ENCODE data around the gene ZCCHC10.

The ZCCHC10 gene

DNA sequence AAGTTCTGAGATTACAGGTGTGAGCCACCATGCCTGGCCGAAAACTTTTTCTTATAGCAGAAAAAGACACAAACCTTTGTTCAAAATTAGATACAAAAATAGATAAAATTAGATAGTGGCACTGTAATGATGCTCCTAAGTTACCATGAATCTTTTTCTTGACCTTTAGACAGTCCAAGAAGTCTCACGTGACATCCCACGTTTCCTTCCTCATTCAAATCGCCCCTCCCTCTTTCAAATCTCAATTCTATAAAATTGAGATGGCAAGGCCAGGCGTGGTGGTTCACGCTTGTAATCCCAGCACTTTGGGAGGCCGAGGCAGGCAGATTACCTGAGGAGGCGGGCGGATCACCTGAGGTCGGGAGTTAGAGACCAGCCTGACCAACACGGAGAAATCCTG lies 7.7 kb upstream of the ZCCHC10 start:
- no peak overlapping the region for H3K4me3 ChIP-seq (ENCODE audit: low read depth, low read length, poor library complexity, severe bottlenecking)
- no peak overlapping the region for H3K4me2 ChIP-seq (ENCODE audit: low read length)
- H3K27me3 ChIP-seq (ENCODE audit: insufficient read depth, low read length) = no peaks in the 10 kb centered on the region
- no peaks in the 10 kb centered on the region for H3K36me3 ChIP-seq (ENCODE audit: insufficient read depth, low read length)
- peak overlapping the region; percentile 92 for H3K27ac ChIP-seq (ENCODE audit: low read depth, low read length, poor library complexity, severe bottlenecking)
- no peaks in the 10 kb centered on the region for H3K9me3 ChIP-seq (ENCODE audit: low read length)
- TF ChIP-seq EZH2 (IDR thresholded peaks at IDR 0.05; ENCODE audit: borderline replicate concordance, low read length) = no peak
- H2AFZ ChIP-seq (ENCODE audit: low read length) = no peak overlapping the region
- no peaks in the 10 kb centered on the region for H3F3A ChIP-seq (ENCODE audit: insufficient read depth, low read length)
- no peaks in the 10 kb centered on the region for H3K79me2 ChIP-seq (ENCODE audit: insufficient read depth, low read length)
- no peaks in the 10 kb centered on the region for H3K9me2 ChIP-seq (ENCODE audit: low read depth, low read length)
- peaks cover 50% of the 10 kb centered on the region for H3K4me1 ChIP-seq (ENCODE audit: insufficient read depth, low read length, severe bottlenecking)
- H4K20me1 ChIP-seq (ENCODE audit: insufficient read depth, low read length) = no peaks in the 10 kb centered on the region
- no peak overlapping the region; the same call in 1 of the 2 replicates for H3K9ac ChIP-seq (ENCODE audit: low read length)

DNA sequence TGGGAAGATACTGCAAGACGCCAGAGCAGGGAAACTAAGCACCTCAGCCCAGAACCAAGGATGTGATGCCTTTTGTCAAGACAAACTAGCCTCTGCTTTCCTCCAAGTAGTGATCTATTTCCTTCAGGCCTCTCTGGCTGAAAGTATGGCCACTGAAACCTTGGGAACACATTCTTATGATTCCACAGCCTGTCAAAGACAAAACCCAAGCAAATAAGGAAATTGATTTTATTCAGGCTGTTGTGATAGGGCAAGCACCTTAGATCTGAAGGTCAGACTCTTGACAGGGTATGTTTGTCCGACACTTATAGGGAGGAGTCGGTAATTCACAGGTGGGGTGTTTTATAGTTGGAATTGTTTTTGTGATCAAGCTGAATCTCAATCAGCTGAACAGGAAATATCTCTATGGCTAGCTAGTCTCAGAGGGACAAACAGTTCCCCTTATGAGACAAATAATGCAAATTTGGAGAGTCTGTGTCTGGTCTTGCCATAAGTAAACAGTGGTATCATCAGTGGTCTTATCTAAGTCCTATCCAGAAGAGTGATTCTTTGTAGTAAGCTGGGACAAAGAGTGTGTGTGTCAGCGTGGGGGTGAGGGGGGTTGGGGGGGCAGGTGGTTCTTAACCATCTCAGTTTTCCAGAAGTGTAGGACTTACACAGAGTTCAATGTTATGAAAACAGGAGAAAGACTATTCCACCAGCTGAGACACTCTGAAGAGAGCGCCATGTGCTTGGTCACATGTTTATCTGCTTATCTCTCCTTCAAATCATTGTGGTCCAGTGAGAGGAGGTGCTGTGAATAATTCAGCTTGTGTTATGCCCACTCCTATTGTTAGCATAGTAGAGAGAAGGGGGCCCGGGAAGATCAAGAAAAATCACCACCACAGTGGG lies 6.7 kb upstream of the ZCCHC10 start:
- H3K36me3 ChIP-seq (ENCODE audit: insufficient read depth, low read length) = no peaks in the 10 kb centered on the region
- peak overlapping the region; percentile 43 for H2AFZ ChIP-seq (ENCODE audit: low read length)
- no peaks in the 10 kb centered on the region for H4K20me1 ChIP-seq (ENCODE audit: insufficient read depth, low read length)
- H3K4me3 ChIP-seq (ENCODE audit: low read depth, low read length, poor library complexity, severe bottlenecking) = no peak overlapping the region
- H3K9ac ChIP-seq (ENCODE audit: low read length) = peak overlapping the region; percentile 25; the same call in 1 of the 2 replicates
- H3K27ac ChIP-seq (ENCODE audit: low read depth, low read length, poor library complexity, severe bottlenecking) = peak overlapping the region; percentile 92
- H3K9me3 ChIP-seq (ENCODE audit: low read length) = no peaks in the 10 kb centered on the region
- no peaks in the 10 kb centered on the region for H3K9me2 ChIP-seq (ENCODE audit: low read depth, low read length)
- H3K27me3 ChIP-seq (ENCODE audit: insufficient read depth, low read length) = no peaks in the 10 kb centered on the region
- H3K4me1 ChIP-seq (ENCODE audit: insufficient read depth, low read length, severe bottlenecking) = peaks cover 50% of the 10 kb centered on the region
- H3F3A ChIP-seq (ENCODE audit: insufficient read depth, low read length) = no peaks in the 10 kb centered on the region
- peak overlapping the region; percentile 47; the same call in 1 of the 2 replicates for H3K4me2 ChIP-seq (ENCODE audit: low read length)
- H3K79me2 ChIP-seq (ENCODE audit: insufficient read depth, low read length) = no peaks in the 10 kb centered on the region
- no peak for TF ChIP-seq EZH2 (IDR thresholded peaks at IDR 0.05; ENCODE audit: borderline replicate concordance, low read length)
- TF ChIP-seq, protein P1, sequence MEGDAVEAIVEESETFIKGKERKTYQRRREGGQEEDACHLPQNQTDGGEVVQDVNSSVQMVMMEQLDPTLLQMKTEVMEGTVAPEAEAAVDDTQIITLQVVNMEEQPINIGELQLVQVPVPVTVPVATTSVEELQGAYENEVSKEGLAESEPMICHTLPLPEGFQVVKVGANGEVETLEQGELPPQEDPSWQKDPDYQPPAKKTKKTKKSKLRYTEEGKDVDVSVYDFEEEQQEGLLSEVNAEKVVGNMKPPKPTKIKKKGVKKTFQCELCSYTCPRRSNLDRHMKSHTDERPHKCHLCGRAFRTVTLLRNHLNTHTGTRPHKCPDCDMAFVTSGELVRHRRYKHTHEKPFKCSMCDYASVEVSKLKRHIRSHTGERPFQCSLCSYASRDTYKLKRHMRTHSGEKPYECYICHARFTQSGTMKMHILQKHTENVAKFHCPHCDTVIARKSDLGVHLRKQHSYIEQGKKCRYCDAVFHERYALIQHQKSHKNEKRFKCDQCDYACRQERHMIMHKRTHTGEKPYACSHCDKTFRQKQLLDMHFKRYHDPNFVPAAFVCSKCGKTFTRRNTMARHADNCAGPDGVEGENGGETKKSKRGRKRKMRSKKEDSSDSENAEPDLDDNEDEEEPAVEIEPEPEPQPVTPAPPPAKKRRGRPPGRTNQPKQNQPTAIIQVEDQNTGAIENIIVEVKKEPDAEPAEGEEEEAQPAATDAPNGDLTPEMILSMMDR (IDR thresholded peaks at IDR 0.05; ENCODE audit: low read length) = no peak

DNA sequence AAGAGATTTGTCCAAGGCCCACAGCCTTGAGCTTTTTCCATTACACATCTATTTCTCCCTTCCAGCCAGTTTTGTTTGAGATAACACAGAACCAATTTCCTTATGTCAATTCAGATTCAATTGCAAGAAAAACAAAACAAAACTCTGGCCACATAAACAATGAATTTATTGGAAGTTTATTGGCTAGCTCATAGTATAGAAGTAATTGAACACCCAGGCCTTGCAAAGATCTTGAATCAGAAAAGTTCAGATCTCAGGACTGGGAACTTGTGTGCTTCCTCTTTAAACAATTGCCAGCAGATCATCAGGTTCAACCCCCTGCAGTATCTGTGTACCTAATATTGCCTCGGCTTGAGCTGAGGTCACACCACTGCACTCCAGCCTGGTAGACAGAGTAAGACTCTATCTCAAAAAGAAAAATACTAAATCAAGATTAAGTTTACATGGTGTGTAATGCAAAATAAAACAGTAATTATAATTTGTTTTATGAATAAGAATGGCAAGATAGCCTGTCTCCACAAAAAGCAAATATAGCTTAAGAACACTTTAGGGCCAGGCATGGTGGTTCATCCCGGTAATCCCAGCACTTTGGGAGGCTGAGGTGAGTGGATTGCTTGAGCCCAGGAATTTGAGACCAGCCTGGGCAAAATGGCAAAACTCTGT lies 4.1 kb upstream of the ZCCHC10 start:
- Histone ChIP-seq H3K27ac (ENCODE audit: low read depth, low read length, poor library complexity, severe bottlenecking) (peak overlapping the region; percentile 43), H3K9me2 (ENCODE audit: low read depth, low read length) (no peaks in the 10 kb centered on the region), H3K79me2 (ENCODE audit: insufficient read depth, low read length) (peaks cover 5% of the 10 kb centered on the region), H2AFZ (ENCODE audit: low read length) (0 out of 2 replicates have a peak overlapping the region, but pooled peaks have one; percentile 9), H3K9me3 (ENCODE audit: low read length) (no peaks in the 10 kb centered on the region), H4K20me1 (ENCODE audit: insufficient read depth, low read length) (no peaks in the 10 kb centered on the region), H3K9ac (ENCODE audit: low read length) (peak overlapping the region; percentile 0; the same call in 1 of the 2 replicates), H3K4me2 (ENCODE audit: low read length) (no peak overlapping the region), H3K4me3 (ENCODE audit: low read depth, low read length, poor library complexity, severe bottlenecking) (no peak overlapping the region), H3K4me1 (ENCODE audit: insufficient read depth, low read length, severe bottlenecking) (peaks cover 58% of the 10 kb centered on the region), H3K27me3 (ENCODE audit: insufficient read depth, low read length) (no peaks in the 10 kb centered on the region), H3F3A (ENCODE audit: insufficient read depth, low read length) (no peaks in the 10 kb centered on the region), H3K36me3 (ENCODE audit: insufficient read depth, low read length) (no peaks in the 10 kb centered on the region)
- TF ChIP-seq EZH2 (IDR thresholded peaks at IDR 0.05; ENCODE audit: borderline replicate concordance, low read length) = no peak
- TF ChIP-seq, protein P1 (IDR thresholded peaks at IDR 0.05; ENCODE audit: low read length) = no peak

Measured in OCI-LY1 (cell line).